ENCODE data around the gene SFI1.

DNA sequence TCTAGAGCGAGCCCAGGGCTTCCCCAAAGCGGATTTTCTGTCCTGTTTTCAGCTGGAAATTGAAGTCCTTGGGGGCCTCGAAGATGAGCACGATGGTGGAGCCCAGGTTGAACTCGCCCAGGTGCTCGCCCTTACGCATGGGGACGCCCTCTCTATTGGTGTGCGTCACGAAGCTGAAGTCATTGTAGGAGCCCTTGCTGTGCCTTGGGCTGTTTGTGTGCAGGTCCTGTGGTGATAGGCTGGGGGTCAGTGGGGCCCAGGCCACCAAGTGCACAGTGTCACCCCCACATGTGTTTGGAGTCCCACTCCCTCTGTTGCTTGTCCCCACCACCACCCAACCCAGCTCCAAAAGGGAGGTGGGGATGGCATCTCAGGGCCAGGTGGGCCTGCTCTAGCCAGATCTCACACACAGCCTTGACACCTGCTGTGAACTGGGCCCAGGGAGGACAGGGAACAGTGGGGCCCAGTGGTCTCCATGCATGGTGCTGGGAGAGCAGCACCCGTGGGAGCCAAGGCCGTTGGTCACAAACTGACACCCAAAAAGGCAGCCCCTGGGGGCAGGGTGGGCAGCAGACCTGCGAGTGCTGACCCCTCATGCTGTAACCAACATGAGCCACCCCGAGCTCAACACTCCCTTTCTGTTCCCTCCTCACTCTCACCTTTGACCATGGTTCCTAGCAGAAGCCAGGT is 123.4 kb downstream of the SFI1 start:
- TF ChIP-seq POLR2A (IDR thresholded peaks at IDR 0.05): no peak
- TF ChIP-seq CTCF (IDR thresholded peaks at IDR 0.05): no peak

Measured in thyroid gland (tissue), 4 donors.